ENCODE measurements around the gene ASGR1.
"Not testable (repeated sequence)": the region's sequence is repeated elsewhere in the genome, so short reads cannot be mapped to it uniquely, and the experiment has no call there.

ASGR1 gene

GRCh38 chr17:7184647-7185046, 5.5 kb upstream of the ASGR1 start:
- no peak for DNase-seq

DNA sequence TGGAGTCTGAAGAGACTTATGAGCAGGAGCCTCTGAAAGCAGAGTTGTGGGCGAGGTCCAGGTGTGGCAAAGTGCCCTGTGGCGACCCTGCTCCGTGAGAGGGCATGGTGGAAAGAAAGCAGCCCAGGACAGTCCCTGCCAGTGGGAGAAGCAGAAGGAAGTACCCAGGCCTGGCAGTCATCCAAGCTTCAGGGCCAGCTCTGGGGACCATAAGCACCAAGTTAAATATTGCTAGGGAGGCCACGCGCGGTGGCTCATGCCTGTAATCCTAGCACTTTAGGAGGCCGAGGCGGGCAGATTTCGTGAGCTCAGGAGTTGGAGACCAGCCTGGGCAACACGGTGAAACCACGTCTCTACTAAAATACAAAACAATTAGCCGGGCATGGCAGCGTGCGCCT, 4.9 kb upstream of the ASGR1 start:
- DNase-seq = no peak

GRCh38 chr17:7183433-7184090, 4.4 kb upstream of the ASGR1 start:
- DNase-seq = no peak

DNA sequence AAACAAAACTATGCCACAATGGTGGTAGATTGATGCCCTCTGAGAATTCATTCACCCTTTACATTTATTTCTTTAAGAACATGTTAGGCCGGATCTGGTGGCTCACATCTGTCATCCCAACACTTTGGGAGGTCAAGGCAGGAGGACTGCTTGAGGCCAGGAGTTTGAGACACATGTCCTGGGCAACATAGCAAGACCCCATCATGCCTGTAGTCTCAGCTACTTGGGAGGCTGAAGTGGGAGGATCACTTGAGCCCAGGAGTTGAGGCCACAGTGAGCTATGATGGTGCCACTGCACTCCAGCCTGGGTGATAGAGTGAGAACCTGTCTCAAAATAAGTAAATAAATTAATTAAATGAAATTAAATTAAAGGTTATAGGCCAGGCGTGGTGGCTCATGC, 2.9 kb upstream of the ASGR1 start:
- DNase-seq = not testable (repeated sequence)

- no peak for DNase-seq
These were observed 225 bp downstream of the ASGR1 start for GRCh38 chr17:7178973-7179316.

DNA sequence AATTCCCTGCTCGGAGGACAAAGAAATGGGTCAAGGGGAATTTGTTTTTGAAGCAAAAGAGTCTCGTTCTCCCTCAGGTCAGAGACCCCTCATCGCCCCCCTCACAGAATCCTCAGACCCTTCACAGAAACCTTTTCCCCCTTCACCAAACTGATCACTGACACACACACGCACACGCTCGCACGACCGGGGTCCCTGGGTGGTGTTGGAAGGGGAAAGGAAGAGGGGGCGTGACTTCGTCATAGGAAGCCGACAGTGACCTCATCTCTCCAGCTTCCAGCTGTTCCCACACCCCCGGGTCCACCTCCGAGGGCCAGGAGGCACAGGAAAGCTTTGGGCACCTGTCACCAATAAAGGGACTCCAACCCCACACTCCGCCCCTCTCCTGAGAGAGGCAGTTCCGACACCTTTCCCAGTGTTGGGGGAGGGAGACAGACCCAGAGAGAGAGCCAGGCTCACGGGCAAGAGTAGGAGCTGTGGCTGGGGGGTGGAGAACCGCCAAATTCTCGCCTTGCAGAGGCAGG, 1.2 kb downstream of the ASGR1 start:
- DNase-seq = peak; percentile 56

DNA sequence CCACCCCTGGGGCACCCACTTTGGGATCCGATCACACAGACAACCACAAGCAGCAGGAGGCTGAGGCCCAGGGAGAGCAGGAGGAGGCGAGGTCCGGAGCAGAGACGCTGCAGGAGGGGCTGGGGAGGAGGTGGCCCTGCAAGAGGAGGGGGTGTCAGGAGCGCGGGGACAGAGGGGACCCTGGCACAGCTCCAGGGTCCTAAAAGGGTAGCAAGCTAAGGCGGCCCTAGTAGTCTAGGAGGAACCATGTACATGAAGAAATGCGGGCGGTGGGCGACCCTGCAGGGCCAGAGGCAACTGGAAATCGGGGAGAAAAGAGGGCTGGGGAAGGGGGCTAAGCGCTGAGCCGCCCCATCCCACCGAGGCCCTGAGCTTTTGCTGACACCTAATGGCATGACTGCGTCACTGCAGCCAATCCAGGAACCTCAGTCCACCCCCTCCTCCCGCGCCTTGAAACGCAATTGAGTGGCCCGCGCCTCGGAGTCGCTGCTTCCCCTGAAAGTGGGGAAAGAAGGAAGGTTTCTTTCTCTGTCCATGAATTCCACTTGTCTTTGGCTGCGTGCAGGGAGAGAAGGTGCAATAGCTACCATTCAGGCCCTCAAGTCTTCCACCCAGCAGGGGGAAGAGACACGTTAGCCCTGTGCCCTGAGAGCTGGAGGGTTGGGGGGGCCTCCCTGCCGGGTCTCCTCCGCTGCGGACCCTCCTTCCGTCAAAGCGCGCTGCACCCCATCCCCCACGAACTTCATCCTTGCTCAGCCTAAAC, 1.8 kb downstream of the ASGR1 start:
- peak; percentile 74 for DNase-seq

DNA sequence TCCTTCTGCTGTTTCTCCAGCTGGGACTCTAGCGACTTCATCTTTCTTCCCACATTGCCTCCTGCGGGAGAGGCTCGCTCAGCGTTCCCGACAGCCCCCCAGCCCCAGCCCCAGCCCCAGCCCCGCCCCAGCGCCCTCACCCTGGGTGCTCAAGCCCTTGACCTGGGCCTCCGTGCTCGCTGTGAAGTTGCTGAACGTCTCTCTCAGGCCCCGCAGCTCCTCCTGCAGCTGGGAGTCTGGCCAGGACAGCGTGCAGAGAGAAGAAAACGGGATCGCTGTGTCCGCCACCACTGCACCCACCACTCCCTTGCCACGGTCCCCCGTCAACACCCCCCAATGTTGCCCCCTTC, 2.4 kb downstream of the ASGR1 start:
- DNase-seq = no peak

DNA sequence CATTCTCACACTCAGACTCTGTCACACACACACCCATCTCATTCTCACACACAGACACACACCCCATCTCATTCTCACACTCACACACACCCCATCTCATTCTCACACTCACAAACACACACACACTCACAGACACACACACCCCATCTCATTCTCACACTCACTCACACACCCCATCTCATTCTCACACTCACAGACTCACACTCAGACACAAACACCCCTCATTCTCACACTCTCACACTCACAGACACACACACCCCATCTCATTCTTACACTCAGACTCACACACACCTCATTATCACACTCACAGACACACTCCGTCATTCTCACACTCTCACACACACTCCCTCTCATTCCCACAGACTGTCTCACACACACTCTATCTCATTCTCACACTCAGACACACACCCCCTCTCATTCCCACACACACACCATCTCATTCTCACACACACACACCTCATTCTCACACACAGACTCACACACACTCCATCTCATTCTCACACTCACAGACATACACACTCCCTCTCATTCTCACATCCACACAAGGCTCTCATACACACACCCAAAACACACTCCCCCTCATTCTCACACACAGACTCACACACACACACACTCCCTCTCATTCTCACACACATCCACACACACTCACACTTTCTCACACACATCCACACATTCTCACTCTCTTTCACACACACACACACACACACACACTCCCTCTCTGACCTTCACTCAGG, 2.9 kb downstream of the ASGR1 start:
- no peak for DNase-seq

DNA sequence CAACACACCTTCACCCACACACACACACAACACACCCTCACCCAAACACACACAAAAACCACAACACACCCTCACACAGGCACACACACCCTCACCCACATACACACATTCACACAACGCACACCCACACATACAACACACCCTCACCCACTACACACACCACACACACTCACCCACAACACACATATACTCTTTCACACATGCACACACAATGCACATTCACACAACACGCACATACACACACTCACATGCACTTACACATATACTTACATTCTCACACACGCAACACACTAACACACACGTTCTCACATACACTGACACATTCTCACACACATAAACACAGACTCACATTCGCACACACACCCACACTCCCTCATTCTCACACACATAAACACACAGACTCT, 3.8 kb downstream of the ASGR1 start:
- no peak for DNase-seq

- no peak for DNase-seq
These were observed 4.4 kb downstream of the ASGR1 start for GRCh38 chr17:7174603-7175326.

- DNase-seq = no peak
These were observed 5.2 kb downstream of the ASGR1 start for GRCh38 chr17:7173687-7174602.

DNA sequence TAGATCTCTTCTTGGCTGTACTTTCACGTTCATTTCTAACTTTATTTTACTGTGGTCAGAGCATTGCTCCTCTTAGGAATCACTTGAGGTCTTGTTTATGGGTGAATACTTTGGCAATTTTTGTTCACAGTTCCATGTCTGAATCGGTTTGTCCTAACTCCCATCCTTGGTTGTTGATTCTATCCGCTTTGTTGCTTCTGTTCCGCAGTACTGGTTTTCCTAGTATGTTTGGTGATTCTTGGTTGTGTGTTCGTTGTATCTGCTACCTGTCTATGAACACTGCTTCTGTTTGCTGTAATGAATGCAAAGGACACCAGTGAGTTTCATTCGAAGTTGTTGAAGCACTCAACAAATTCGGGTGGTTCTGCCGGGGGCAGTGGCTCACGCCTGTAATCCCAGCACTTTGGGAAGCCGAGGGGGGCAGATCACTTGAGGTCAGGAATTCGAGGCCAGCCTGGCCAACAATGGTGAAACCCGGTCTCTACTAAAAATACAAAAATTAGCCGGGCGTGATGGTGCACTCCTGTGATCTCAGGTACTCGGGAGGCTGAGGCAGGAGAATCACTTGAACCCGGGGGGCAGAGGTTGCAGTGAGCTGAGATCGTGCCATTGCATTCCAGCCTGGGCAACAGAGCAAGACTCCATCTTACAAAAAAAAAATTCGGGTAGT, 6.5 kb downstream of the ASGR1 start:
- not testable (repeated sequence) for DNase-seq

DNA sequence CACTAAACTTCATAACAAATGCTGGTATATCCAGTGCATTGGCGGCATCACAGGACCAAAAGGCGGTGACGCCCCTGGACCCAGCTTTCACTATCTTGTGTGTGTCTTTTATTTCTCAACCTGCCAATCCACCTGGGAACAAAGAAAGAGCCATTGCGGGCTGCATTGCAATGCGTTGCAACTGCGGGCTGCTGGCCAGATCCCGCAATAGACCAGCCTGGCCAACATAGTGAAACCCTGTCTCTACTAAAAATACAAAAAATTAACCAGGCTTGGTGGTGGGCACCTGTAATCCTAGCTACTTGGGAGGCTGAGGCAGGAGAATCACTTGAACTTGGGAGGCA, 9.6 kb downstream of the ASGR1 start:
- not testable (repeated sequence) for DNase-seq

DNA sequence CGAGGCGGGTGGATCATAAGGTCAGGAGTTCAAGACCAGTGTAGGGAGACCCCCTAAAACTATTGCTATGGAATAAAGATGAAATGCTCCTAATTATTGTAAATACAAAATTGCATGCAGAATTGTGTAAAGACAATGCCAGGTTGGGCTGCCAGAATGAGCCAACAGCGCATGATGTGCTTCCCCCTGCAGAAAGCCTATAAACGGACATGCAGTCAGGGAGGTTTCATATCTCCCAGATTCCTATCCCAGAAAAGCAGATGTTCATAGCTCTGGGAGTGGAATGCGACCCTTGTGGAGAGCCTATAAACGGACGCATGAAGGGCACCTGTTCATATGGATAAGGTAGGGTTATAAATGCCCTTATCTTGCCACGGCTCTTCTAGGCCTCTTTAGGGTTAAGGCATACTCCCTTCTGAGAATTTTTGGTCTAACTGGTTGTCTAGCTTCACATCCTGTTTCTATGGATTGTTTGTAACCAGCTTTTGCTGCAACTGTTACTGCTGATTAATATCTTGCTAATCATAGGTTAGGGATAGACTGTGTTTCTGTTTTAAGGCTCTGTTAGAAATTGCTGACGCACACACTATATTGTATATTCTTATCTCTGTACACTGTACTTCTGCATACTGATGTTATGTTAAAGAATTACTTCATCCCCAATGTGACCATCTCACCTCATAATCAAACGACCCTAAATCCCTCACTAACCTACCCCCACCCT, 10.2 kb downstream of the ASGR1 start:
- not testable (repeated sequence) for DNase-seq

- DNase-seq = no peak
These were observed 11.3 kb downstream of the ASGR1 start for GRCh38 chr17:7167832-7168231.

- no peak for DNase-seq
These were observed 12.3 kb downstream of the ASGR1 start for GRCh38 chr17:7166873-7167272.

DNA sequence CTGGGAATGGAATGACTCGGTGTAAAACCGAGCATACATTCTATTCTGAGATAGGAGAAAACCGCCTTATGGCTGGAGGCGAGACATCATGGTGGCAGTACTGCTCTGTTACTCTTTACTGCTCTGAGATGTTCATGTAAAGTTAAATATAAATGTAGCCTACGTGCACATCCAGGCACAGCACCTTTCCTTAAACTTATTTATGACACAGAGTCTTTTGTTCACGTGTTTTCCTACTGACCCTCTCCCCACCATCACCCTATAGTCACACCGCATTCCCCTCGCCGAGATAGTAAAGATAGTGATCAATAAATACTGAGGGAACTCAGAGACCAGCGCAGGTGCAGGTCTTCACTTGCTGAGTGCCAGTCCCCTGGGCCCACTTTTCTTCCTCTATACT, 19.6 kb downstream of the ASGR1 start:
- DNase-seq = not testable (repeated sequence)

DNA sequence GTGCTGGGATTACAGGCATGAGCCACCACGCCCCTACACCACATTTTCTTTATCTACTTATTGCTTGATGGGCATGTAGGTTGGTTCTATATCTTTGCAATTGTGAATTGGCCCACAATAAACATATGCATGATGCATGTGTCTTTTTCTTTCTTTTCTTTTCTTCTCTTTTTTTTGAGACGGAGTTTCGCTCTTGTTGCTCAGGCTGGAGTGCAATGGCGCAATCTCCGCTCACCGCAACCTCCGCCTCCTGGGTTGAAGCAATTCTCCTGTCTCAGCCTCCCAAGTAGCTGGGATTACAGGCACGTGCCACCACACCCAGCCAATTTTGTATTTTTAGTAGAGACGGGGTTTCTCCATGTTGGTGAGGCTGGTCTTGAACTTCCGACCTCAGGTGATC, 20.7 kb downstream of the ASGR1 start:
- DNase-seq = not testable (repeated sequence)

DNA sequence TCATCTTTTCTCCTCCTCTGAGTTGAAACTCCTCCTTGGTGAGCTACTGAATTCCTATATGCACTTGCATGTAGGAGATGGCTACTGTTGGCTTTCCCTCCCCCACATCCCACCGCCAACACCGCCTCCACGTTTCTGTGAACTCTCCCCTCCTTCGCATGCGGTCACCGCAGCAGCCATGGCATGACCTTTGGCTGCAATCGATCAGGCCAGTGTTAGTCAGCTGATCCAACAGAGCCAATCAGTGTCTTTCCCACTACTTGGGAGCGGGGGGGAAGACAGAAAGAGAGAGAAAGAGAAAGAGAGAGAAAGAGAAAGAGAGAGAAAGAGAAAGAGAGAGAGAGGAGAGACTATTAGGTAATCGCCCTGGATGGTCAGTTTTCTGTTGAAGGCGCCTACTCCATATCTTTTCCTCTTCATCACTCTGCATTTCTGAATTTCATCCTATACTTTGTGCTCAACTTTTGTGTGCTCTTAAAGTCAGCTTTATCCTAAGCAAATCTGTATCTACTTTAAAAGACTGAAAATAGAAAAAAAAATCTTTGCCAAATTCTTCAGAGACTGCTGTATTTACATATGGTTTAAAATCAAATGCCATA, 22.7 kb downstream of the ASGR1 start:
- no peak for DNase-seq

GRCh38 chr17:7147772-7148171, 31.4 kb downstream of the ASGR1 start:
- no peak for DNase-seq
